Measurements from ENCODE around the gene RETREG1.

RETREG1 gene

GRCh38 chr5:16504571-16504970, 112.2 kb downstream of the RETREG1 start:
- Histone ChIP-seq H3K27ac (ENCODE audit: low read depth, low read length) (no peak overlapping the region), H3K4me1 (ENCODE audit: control insufficient read depth, insufficient read depth, low read length) (peaks cover 11% of the 10 kb centered on the region), H3K4me3 (ENCODE audit: low read depth, low read length) (no peak overlapping the region), H3K27me3 (ENCODE audit: control insufficient read depth, insufficient read depth, low read length) (no peaks in the 10 kb centered on the region), H3K36me3 (ENCODE audit: control insufficient read depth, insufficient read depth, low read length) (no peaks in the 10 kb centered on the region), H3K9ac (ENCODE audit: low read length) (no peak overlapping the region), H3K9me3 (ENCODE audit: control insufficient read depth, insufficient read depth, low read depth, low read length) (no peaks in the 10 kb centered on the region; the same call in 1 of the 2 replicates)

- no peak overlapping the region for H3K4me3 ChIP-seq (ENCODE audit: low read depth, low read length)
Observed at GRCh38 chr5:16502866-16503265, 113.9 kb downstream of the RETREG1 start.

GRCh38 chr5:16500024-16500423, 116.8 kb downstream of the RETREG1 start:
- no peaks in the 10 kb centered on the region for H3K4me1 ChIP-seq (ENCODE audit: control insufficient read depth, insufficient read depth, low read length)
- no peak overlapping the region for H3K27ac ChIP-seq (ENCODE audit: low read depth, low read length)
- peaks cover 21% of the 10 kb centered on the region for H3K9me3 ChIP-seq (ENCODE audit: control insufficient read depth, insufficient read depth, low read depth, low read length)
- H3K36me3 ChIP-seq (ENCODE audit: control insufficient read depth, insufficient read depth, low read length), result no peaks in the 10 kb centered on the region
- no peak overlapping the region for H3K9ac ChIP-seq (ENCODE audit: low read length)
- H3K4me3 ChIP-seq (ENCODE audit: low read depth, low read length), result no peak overlapping the region
- H3K27me3 ChIP-seq (ENCODE audit: control insufficient read depth, insufficient read depth, low read length), result no peaks in the 10 kb centered on the region

More at GRCh38 chr5:16502866-16503265, 113.9 kb downstream of the RETREG1 start:
- Histone ChIP-seq H3K9me3 (ENCODE audit: control insufficient read depth, insufficient read depth, low read depth, low read length) (no peaks in the 10 kb centered on the region; the same call in 1 of the 2 replicates), H3K4me1 (ENCODE audit: control insufficient read depth, insufficient read depth, low read length) (no peaks in the 10 kb centered on the region), H3K36me3 (ENCODE audit: control insufficient read depth, insufficient read depth, low read length) (no peaks in the 10 kb centered on the region), H3K9ac (ENCODE audit: low read length) (no peak overlapping the region), H3K27ac (ENCODE audit: low read depth, low read length) (no peak overlapping the region), H3K27me3 (ENCODE audit: control insufficient read depth, insufficient read depth, low read length) (no peaks in the 10 kb centered on the region)

GRCh38 chr5:16497546-16497945, 119.3 kb downstream of the RETREG1 start:
- Histone ChIP-seq H3K27ac (ENCODE audit: low read depth, low read length) (no peak overlapping the region), H3K4me3 (ENCODE audit: low read depth, low read length) (no peak overlapping the region), H3K27me3 (ENCODE audit: control insufficient read depth, insufficient read depth, low read length) (no peaks in the 10 kb centered on the region), H3K9ac (ENCODE audit: low read length) (no peak overlapping the region), H3K36me3 (ENCODE audit: control insufficient read depth, insufficient read depth, low read length) (no peaks in the 10 kb centered on the region), H3K9me3 (ENCODE audit: control insufficient read depth, insufficient read depth, low read depth, low read length) (peaks cover 35% of the 10 kb centered on the region), H3K4me1 (ENCODE audit: control insufficient read depth, insufficient read depth, low read length) (no peaks in the 10 kb centered on the region)

- no peaks in the 10 kb centered on the region for H3K36me3 ChIP-seq (ENCODE audit: control insufficient read depth, insufficient read depth, low read length)
- no peaks in the 10 kb centered on the region for H3K27me3 ChIP-seq (ENCODE audit: control insufficient read depth, insufficient read depth, low read length)
- peaks cover 35% of the 10 kb centered on the region for H3K9me3 ChIP-seq (ENCODE audit: control insufficient read depth, insufficient read depth, low read depth, low read length)
- no peaks in the 10 kb centered on the region for H3K4me1 ChIP-seq (ENCODE audit: control insufficient read depth, insufficient read depth, low read length)
- no peak overlapping the region for H3K4me3 ChIP-seq (ENCODE audit: low read depth, low read length)
- H3K27ac ChIP-seq (ENCODE audit: low read depth, low read length), result no peak overlapping the region
- no peak overlapping the region for H3K9ac ChIP-seq (ENCODE audit: low read length)
Observed at GRCh38 chr5:16493261-16493660, 123.5 kb downstream of the RETREG1 start.

GRCh38 chr5:16492398-16493140, 124.2 kb downstream of the RETREG1 start:
- no peaks in the 10 kb centered on the region for H3K36me3 ChIP-seq (ENCODE audit: control insufficient read depth, insufficient read depth, low read length)
- H3K4me1 ChIP-seq (ENCODE audit: control insufficient read depth, insufficient read depth, low read length), result no peaks in the 10 kb centered on the region
- no peaks in the 10 kb centered on the region for H3K27me3 ChIP-seq (ENCODE audit: control insufficient read depth, insufficient read depth, low read length)
- no peak overlapping the region for H3K4me3 ChIP-seq (ENCODE audit: low read depth, low read length)
- H3K27ac ChIP-seq (ENCODE audit: low read depth, low read length), result no peak overlapping the region
- H3K9me3 ChIP-seq (ENCODE audit: control insufficient read depth, insufficient read depth, low read depth, low read length), result peaks cover 35% of the 10 kb centered on the region
- no peak overlapping the region for H3K9ac ChIP-seq (ENCODE audit: low read length)

GRCh38 chr5:16490911-16491310, 125.9 kb downstream of the RETREG1 start:
- Histone ChIP-seq H3K9me3 (ENCODE audit: control insufficient read depth, insufficient read depth, low read depth, low read length) (peaks cover 22% of the 10 kb centered on the region), H3K27ac (ENCODE audit: low read depth, low read length) (no peak overlapping the region), H3K4me3 (ENCODE audit: low read depth, low read length) (no peak overlapping the region), H3K36me3 (ENCODE audit: control insufficient read depth, insufficient read depth, low read length) (no peaks in the 10 kb centered on the region), H3K9ac (ENCODE audit: low read length) (no peak overlapping the region), H3K27me3 (ENCODE audit: control insufficient read depth, insufficient read depth, low read length) (no peaks in the 10 kb centered on the region; the same call in 1 of the 2 replicates), H3K4me1 (ENCODE audit: control insufficient read depth, insufficient read depth, low read length) (no peaks in the 10 kb centered on the region)

GRCh38 chr5:16489322-16489791, 127.4 kb downstream of the RETREG1 start:
- Histone ChIP-seq H3K9ac (ENCODE audit: low read length) (no peak overlapping the region), H3K4me1 (ENCODE audit: control insufficient read depth, insufficient read depth, low read length) (no peaks in the 10 kb centered on the region), H3K27me3 (ENCODE audit: control insufficient read depth, insufficient read depth, low read length) (no peaks in the 10 kb centered on the region; the same call in 1 of the 2 replicates), H3K4me3 (ENCODE audit: low read depth, low read length) (no peak overlapping the region), H3K36me3 (ENCODE audit: control insufficient read depth, insufficient read depth, low read length) (no peaks in the 10 kb centered on the region), H3K9me3 (ENCODE audit: control insufficient read depth, insufficient read depth, low read depth, low read length) (peaks cover 8% of the 10 kb centered on the region), H3K27ac (ENCODE audit: low read depth, low read length) (no peak overlapping the region)

- H3K9me3 ChIP-seq (ENCODE audit: control insufficient read depth, insufficient read depth, low read depth, low read length), result no peaks in the 10 kb centered on the region
- no peak overlapping the region for H3K27ac ChIP-seq (ENCODE audit: low read depth, low read length)
- no peaks in the 10 kb centered on the region for H3K36me3 ChIP-seq (ENCODE audit: control insufficient read depth, insufficient read depth, low read length)
- H3K4me3 ChIP-seq (ENCODE audit: low read depth, low read length), result no peak overlapping the region
- no peaks in the 10 kb centered on the region for H3K4me1 ChIP-seq (ENCODE audit: control insufficient read depth, insufficient read depth, low read length)
- H3K27me3 ChIP-seq (ENCODE audit: control insufficient read depth, insufficient read depth, low read length), result no peaks in the 10 kb centered on the region; the same call in 1 of the 2 replicates
- H3K9ac ChIP-seq (ENCODE audit: low read length), result no peak overlapping the region
Observed at GRCh38 chr5:16487456-16487855, 129.3 kb downstream of the RETREG1 start.

GRCh38 chr5:16486711-16487111, 130.1 kb downstream of the RETREG1 start:
- no peaks in the 10 kb centered on the region for H3K9me3 ChIP-seq (ENCODE audit: control insufficient read depth, insufficient read depth, low read depth, low read length)
- H3K36me3 ChIP-seq (ENCODE audit: control insufficient read depth, insufficient read depth, low read length), result no peaks in the 10 kb centered on the region
- no peak overlapping the region for H3K9ac ChIP-seq (ENCODE audit: low read length)
- H3K27me3 ChIP-seq (ENCODE audit: control insufficient read depth, insufficient read depth, low read length), result no peaks in the 10 kb centered on the region; the same call in 1 of the 2 replicates
- H3K4me3 ChIP-seq (ENCODE audit: low read depth, low read length), result no peak overlapping the region
- H3K4me1 ChIP-seq (ENCODE audit: control insufficient read depth, insufficient read depth, low read length), result no peaks in the 10 kb centered on the region
- H3K27ac ChIP-seq (ENCODE audit: low read depth, low read length), result no peak overlapping the region

GRCh38 chr5:16485656-16486055, 131.1 kb downstream of the RETREG1 start:
- no peak overlapping the region for H3K4me3 ChIP-seq (ENCODE audit: low read depth, low read length)
- H3K27ac ChIP-seq (ENCODE audit: low read depth, low read length), result no peak overlapping the region
- H3K27me3 ChIP-seq (ENCODE audit: control insufficient read depth, insufficient read depth, low read length), result no peaks in the 10 kb centered on the region; the same call in 1 of the 2 replicates
- no peaks in the 10 kb centered on the region for H3K9me3 ChIP-seq (ENCODE audit: control insufficient read depth, insufficient read depth, low read depth, low read length)
- H3K4me1 ChIP-seq (ENCODE audit: control insufficient read depth, insufficient read depth, low read length), result no peaks in the 10 kb centered on the region
- H3K9ac ChIP-seq (ENCODE audit: low read length), result no peak overlapping the region
- H3K36me3 ChIP-seq (ENCODE audit: control insufficient read depth, insufficient read depth, low read length), result no peaks in the 10 kb centered on the region
